OCI-LY3 (cell line): Measurements from ENCODE around the gene ANKRD44.

ENCODE experiments used
- EZH2phosphoT487 ChIP-seq: fragments of 200-600 bp; shearing (Covaris generic); IDR thresholded peaks from 2 replicates; pipeline ENCODE4 v1.6.1; 2018; ENCODE audit warnings: antibody characterized with exemption, mixed run types, low read depth
- TF ChIP-seq, protein P1 (sequence below): fragments of 200-600, 300-600 bp; sonication (generic); IDR thresholded peaks from 2 replicates; pipeline ENCODE4 v1.5.1; 2014; ENCODE audit warnings: antibody characterized with exemption, low read length, low read depth

- TF ChIP-seq, protein P1, sequence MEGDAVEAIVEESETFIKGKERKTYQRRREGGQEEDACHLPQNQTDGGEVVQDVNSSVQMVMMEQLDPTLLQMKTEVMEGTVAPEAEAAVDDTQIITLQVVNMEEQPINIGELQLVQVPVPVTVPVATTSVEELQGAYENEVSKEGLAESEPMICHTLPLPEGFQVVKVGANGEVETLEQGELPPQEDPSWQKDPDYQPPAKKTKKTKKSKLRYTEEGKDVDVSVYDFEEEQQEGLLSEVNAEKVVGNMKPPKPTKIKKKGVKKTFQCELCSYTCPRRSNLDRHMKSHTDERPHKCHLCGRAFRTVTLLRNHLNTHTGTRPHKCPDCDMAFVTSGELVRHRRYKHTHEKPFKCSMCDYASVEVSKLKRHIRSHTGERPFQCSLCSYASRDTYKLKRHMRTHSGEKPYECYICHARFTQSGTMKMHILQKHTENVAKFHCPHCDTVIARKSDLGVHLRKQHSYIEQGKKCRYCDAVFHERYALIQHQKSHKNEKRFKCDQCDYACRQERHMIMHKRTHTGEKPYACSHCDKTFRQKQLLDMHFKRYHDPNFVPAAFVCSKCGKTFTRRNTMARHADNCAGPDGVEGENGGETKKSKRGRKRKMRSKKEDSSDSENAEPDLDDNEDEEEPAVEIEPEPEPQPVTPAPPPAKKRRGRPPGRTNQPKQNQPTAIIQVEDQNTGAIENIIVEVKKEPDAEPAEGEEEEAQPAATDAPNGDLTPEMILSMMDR, result no peak
- TF ChIP-seq EZH2phosphoT487, result no peak
Observed at GRCh38 chr2:197254776-197255530, 55.6 kb downstream of the ANKRD44 start.
